ENCODE measurements around the gene NFIX. TPM values are rescaled to one million over a fixed set of nuclear protein-coding genes. Genes with fewer than 3 reads are reported as not detected.

NFIX gene
- total and polyA plus RNA-seq, 2 donors (not counting 3 experiments of a cell fraction or from before 2014, with no cell fraction given) = 9.8 to 37.7 TPM

GRCh38 chr19:13028027-13028426 lies 32.8 kb downstream of the NFIX start:
- no peak overlapping the region for H3K9ac ChIP-seq (replicated peaks; ENCODE audit: extremely low read depth, insufficient read depth, low read length)
- H3K4me1 ChIP-seq (ENCODE audit: control insufficient read depth, extremely low read depth, insufficient read depth, low read length) = peaks cover 36% of the 10 kb centered on the region
- no peak overlapping the region for H3K4me3 ChIP-seq (replicated peaks in 1 of 3; ENCODE audit: insufficient read depth in 1 of 3, low read depth in 1 of 3, low read length in 3 of 3)
- no peaks in the 10 kb centered on the region for H3K27me3 ChIP-seq (ENCODE audit: control insufficient read depth in 2 of 2, insufficient read depth in 2 of 2, low read length in 2 of 2)
- ChIA-PET POLR2A (no interaction called here), CTCF (interaction anchor here (0.8 to 8.2 kb wide), 9 partner anchors 9 to 66 kb away, joined by 3 to 463 read pairs (median 9); no protein-coding TSS in a partner anchor)
- no peak for DNase-seq (ENCODE audit: low read depth, low spot score)
- no peaks in the 10 kb centered on the region for H3K36me3 ChIP-seq (ENCODE audit: control insufficient read depth in 2 of 2, extremely low read depth in 1 of 2, insufficient read depth in 2 of 2, low read length in 2 of 2)
- H2AFZ ChIP-seq (ENCODE audit: low read depth, low read length) = no peak overlapping the region
- no peaks in the 10 kb centered on the region for H3K9me3 ChIP-seq (replicated peaks; ENCODE audit: control insufficient read depth, insufficient read depth, low read length)
- dilution Hi-C loops (cut with MboI; ENCODE audit: extremely low pct_ligation_motif_present, low sequenced_read_pairs) (no loop called here), intact Hi-C loops (cut with micrococcal nuclease) (no loop called here)
- H3K4me2 ChIP-seq (ENCODE audit: insufficient read depth, low read length) = no peak overlapping the region
- no peaks in the 10 kb centered on the region for H4K20me1 ChIP-seq (replicated peaks; ENCODE audit: control insufficient read depth, extremely low read depth, insufficient read depth, low read length)
- H3K9me1 ChIP-seq (replicated peaks; ENCODE audit: control insufficient read depth, extremely low read depth, insufficient read depth, low read length) = no peaks in the 10 kb centered on the region
- FAIRE-seq = no peak
- H3K27ac ChIP-seq (ENCODE audit: insufficient read depth, low read depth, low read length) = no peak overlapping the region
- BruUV-seq (replicated peaks) = no TSS peak
- H3K79me2 ChIP-seq (ENCODE audit: control insufficient read depth, insufficient read depth, low read length) = no peaks in the 10 kb centered on the region
- TF ChIP-seq CTCF (IDR thresholded peaks at IDR 0.05; ENCODE audit: extremely low read depth in 1 of 2, insufficient read depth in 1 of 2, low read depth in 1 of 2, low read length in 2 of 2) = no peak
- no peak for TF ChIP-seq POLR2A (IDR thresholded peaks at IDR 0.05; ENCODE audit: low read depth, low read length)
- no peak for TF ChIP-seq MAX (IDR thresholded peaks at IDR 0.05; ENCODE audit: insufficient read depth, insufficient read length)
- TF ChIP-seq JUN (IDR thresholded peaks at IDR 0.05; ENCODE audit: borderline replicate concordance, insufficient read depth, insufficient read length, low read depth) = no peak

GRCh38 chr19:13029301-13029880 lies 34.1 kb downstream of the NFIX start:
- H3K79me2 ChIP-seq (ENCODE audit: control insufficient read depth, insufficient read depth, low read length) = no peaks in the 10 kb centered on the region
- H3K9ac ChIP-seq (replicated peaks; ENCODE audit: extremely low read depth, insufficient read depth, low read length) = no peak overlapping the region
- no peaks in the 10 kb centered on the region for H4K20me1 ChIP-seq (replicated peaks; ENCODE audit: control insufficient read depth, extremely low read depth, insufficient read depth, low read length)
- no peak for TF ChIP-seq FOS (IDR thresholded peaks at IDR 0.05; ENCODE audit: borderline replicate concordance, insufficient read depth, low read length)
- TF ChIP-seq JUN (IDR thresholded peaks at IDR 0.05; ENCODE audit: borderline replicate concordance, insufficient read depth, insufficient read length, low read depth) = no peak
- no peak for TF ChIP-seq MYC (IDR thresholded peaks at IDR 0.05; ENCODE audit: low read depth, low read length)
- TF ChIP-seq EZH2 (IDR thresholded peaks at IDR 0.05; ENCODE audit: borderline replicate concordance, low read depth, low read length, severe bottlenecking) = no peak
- TF ChIP-seq POLR2A (IDR thresholded peaks at IDR 0.05; ENCODE audit: low read depth, low read length) = no peak
- no peak for TF ChIP-seq CTCF (IDR thresholded peaks at IDR 0.05; ENCODE audit: extremely low read depth in 1 of 2, insufficient read depth in 1 of 2, low read depth in 1 of 2, low read length in 2 of 2)
- no peak for TF ChIP-seq MAX (IDR thresholded peaks at IDR 0.05; ENCODE audit: insufficient read depth, insufficient read length)
- no peak for TF ChIP-seq GATA2 (IDR thresholded peaks at IDR 0.05; ENCODE audit: insufficient read depth, insufficient read length, low read depth, low read length)
- no peak for TF ChIP-seq POLR2AphosphoS5 (IDR thresholded peaks at IDR 0.05; ENCODE audit: insufficient read depth, low read depth, low read length)
- DNase-seq (ENCODE audit: low read depth, low spot score) (no peak), FAIRE-seq (no peak)
- H3K9me1 ChIP-seq (replicated peaks; ENCODE audit: control insufficient read depth, extremely low read depth, insufficient read depth, low read length) = no peaks in the 10 kb centered on the region
- BruUV-seq (replicated peaks) = no TSS peak
- dilution Hi-C loops (cut with MboI; ENCODE audit: extremely low pct_ligation_motif_present, low sequenced_read_pairs) = no loop called here
- H3K36me3 ChIP-seq (ENCODE audit: control insufficient read depth in 2 of 2, extremely low read depth in 1 of 2, insufficient read depth in 2 of 2, low read length in 2 of 2) = no peaks in the 10 kb centered on the region
- ChIA-PET CTCF (interaction anchor here (0.8 to 8.2 kb wide), 14 partner anchors 8 to 70 kb away, joined by 3 to 463 read pairs (median 4); partner anchors contain the start of gene NFIX), POLR2A (no interaction called here)
- no peak overlapping the region for H2AFZ ChIP-seq (ENCODE audit: low read depth, low read length)
- H3K4me1 ChIP-seq (ENCODE audit: control insufficient read depth, extremely low read depth, insufficient read depth, low read length) = peaks cover 31% of the 10 kb centered on the region
- intact Hi-C loops (cut with micrococcal nuclease) = no loop called here
- no peaks in the 10 kb centered on the region for H3K9me3 ChIP-seq (replicated peaks; ENCODE audit: control insufficient read depth, insufficient read depth, low read length)
- no peak overlapping the region for H3K27ac ChIP-seq (ENCODE audit: insufficient read depth, low read depth, low read length)
- H3K27me3 ChIP-seq (ENCODE audit: control insufficient read depth in 2 of 2, insufficient read depth in 2 of 2, low read length in 2 of 2) = no peaks in the 10 kb centered on the region
- H3K4me2 ChIP-seq (ENCODE audit: insufficient read depth, low read length) = no peak overlapping the region
- no peak overlapping the region for H3K4me3 ChIP-seq (replicated peaks in 1 of 3; ENCODE audit: insufficient read depth in 1 of 3, low read depth in 1 of 3, low read length in 3 of 3)

Data from endothelial cell of umbilical vein (primary cell).